ENCODE results near the gene PTGES3.

- TF ChIP-seq CTCF (IDR thresholded peaks at IDR 0.05) (no peak), POLR2A (IDR thresholded peaks at IDR 0.05) (no peak)
Measured at GRCh38 chr12:56631790-56632700, 56.0 kb downstream of the PTGES3 start.

Measured in body of pancreas (tissue), 4 donors.